ENCODE data around the gene CCND1. TPM values are rescaled to one million over a fixed set of nuclear protein-coding genes. Genes with fewer than 3 reads are reported as not detected.

CCND1 gene
- 233 TPM for total RNA-seq

DNA sequence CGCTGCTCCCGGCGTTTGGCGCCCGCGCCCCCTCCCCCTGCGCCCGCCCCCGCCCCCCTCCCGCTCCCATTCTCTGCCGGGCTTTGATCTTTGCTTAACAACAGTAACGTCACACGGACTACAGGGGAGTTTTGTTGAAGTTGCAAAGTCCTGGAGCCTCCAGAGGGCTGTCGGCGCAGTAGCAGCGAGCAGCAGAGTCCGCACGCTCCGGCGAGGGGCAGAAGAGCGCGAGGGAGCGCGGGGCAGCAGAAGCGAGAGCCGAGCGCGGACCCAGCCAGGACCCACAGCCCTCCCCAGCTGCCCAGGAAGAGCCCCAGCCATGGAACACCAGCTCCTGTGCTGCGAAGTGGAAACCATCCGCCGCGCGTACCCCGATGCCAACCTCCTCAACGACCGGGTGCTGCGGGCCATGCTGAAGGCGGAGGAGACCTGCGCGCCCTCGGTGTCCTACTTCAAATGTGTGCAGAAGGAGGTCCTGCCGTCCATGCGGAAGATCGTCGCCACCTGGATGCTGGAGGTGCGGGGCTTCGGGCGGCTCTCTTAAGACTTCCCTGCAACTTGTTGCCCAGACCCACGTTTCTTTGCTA, at the start of gene CCND1:
CCND1 (plus strand) TSS at position 162 of the 587 bp plus-strand sequence; CDS start at position 320, 158 bp downstream.

GRCh38 chr11:69674886-69675714, 34.1 kb downstream of the CCND1 start, which contains the start of gene LTO1:
Gene LTO1 (minus strand): TSS chr11:69675353. CDS start chr11:69675239, 114 bp downstream.

Other genes with a start within 250 kb of the CCND1 start
- gene LINC01488, start 159.5 kb upstream of the CCND1 start, total RNA-seq = not detected
- 15.5 TPM for gene LTO1, start 34.2 kb downstream of the CCND1 start, total RNA-seq
- 0.70 TPM for gene FGF19, start 62.9 kb downstream of the CCND1 start, total RNA-seq
- gene FGF4, start 134.2 kb downstream of the CCND1 start, total RNA-seq = not detected
- gene FGF3, start 178.3 kb downstream of the CCND1 start, total RNA-seq = not detected